Measurements from ENCODE around the gene NOXO1. TPM values are rescaled to one million over a fixed set of nuclear protein-coding genes. Genes with fewer than 3 reads are reported as not detected.
A peak's percentile ranks its signal among the peaks of the same experiment; 100 is the strongest.

NOXO1 gene
- total RNA-seq, 2 donors from 2014 or later = 0.42 TPM; not detected in 1

DNA sequence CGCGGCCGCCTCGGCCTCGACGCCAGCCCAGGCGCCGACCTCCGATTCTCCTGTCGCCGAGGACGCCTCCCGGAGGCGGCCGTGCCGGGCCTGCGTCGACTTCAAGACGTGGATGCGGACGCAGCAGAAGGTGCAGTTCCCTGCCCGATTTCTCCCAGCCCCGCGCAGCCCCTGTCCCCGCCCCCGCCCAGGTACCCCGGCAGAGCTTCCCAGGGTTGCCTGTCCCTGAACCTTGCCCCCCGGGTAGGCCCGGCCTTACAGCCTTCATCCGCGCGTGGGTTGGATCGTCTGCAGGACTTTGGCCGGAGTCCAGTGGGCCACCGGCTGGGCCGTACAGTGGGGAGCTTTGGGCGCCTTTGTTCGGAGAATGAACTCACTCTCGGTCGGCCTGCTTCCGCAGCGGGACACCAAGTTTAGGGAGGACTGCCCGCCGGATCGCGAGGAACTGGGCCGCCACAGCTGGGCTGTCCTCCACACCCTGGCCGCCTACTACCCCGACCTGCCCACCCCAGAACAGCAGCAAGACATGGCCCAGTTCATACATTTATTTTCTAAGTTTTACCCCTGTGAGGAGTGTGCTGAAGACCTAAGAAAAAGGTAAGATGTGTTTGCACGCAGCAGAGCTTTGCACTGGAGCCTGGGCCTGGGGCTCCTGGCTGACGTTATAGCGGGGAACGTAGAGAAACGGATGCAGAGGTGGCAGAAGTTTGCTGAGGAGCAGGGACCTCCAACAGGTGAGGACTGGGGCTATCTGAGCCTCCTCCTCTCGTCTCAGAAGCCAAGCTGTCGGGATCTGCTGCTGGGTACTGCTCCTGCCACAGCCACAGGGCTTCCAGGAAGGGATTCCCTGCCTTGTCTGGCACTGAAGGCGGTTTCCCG is 3.3 kb upstream of the NOXO1 start:
- peak; percentile 58 for DNase-seq
- WGBS, 2 experiments (ENCODE audit: insufficient coverage in 1 of 2, insufficient read length in 1 of 2) = 8 to 12% methylated on average over 48 to 58 of the region's 58 CpGs
- Mint-ChIP-seq H3K27me3 (ENCODE audit: insufficient read depth) (peaks cover 54% of the 10 kb centered on the region), H3K27ac (peak overlapping the region; percentile 89), H3K9me3 (no peaks in the 10 kb centered on the region), H3K36me3 (ENCODE audit: low read depth) (peaks cover 10% of the 10 kb centered on the region), H3K4me3 (peak overlapping the region; percentile 81), H3K4me1 (peaks cover 6% of the 10 kb centered on the region)
- peaks cover 58% of the 10 kb centered on the region for H3K27me3 ChIP-seq (ENCODE audit: control insufficient read depth, insufficient read depth, low read length, poor library complexity, severe bottlenecking)
- TF ChIP-seq, protein P1, sequence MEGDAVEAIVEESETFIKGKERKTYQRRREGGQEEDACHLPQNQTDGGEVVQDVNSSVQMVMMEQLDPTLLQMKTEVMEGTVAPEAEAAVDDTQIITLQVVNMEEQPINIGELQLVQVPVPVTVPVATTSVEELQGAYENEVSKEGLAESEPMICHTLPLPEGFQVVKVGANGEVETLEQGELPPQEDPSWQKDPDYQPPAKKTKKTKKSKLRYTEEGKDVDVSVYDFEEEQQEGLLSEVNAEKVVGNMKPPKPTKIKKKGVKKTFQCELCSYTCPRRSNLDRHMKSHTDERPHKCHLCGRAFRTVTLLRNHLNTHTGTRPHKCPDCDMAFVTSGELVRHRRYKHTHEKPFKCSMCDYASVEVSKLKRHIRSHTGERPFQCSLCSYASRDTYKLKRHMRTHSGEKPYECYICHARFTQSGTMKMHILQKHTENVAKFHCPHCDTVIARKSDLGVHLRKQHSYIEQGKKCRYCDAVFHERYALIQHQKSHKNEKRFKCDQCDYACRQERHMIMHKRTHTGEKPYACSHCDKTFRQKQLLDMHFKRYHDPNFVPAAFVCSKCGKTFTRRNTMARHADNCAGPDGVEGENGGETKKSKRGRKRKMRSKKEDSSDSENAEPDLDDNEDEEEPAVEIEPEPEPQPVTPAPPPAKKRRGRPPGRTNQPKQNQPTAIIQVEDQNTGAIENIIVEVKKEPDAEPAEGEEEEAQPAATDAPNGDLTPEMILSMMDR (conservative IDR thresholded peaks at IDR 0.05) = no peak
- H3K27ac ChIP-seq (ENCODE audit: low read depth, low read length) = peak overlapping the region; percentile 67
- no peaks in the 10 kb centered on the region for H3K4me1 ChIP-seq (ENCODE audit: control insufficient read depth, insufficient read depth, low read length)
- H3K9me3 ChIP-seq (ENCODE audit: control insufficient read depth, low read length) = no peaks in the 10 kb centered on the region
- peak overlapping the region; percentile 82 for H3K4me3 ChIP-seq (ENCODE audit: low read length)
- H3K9ac ChIP-seq (ENCODE audit: extremely low read depth, low read length, poor library complexity, severe bottlenecking) = peak overlapping the region; percentile 80
- peaks cover 22% of the 10 kb centered on the region for H3K36me3 ChIP-seq (ENCODE audit: control insufficient read depth, insufficient read depth, low read length)

DNA sequence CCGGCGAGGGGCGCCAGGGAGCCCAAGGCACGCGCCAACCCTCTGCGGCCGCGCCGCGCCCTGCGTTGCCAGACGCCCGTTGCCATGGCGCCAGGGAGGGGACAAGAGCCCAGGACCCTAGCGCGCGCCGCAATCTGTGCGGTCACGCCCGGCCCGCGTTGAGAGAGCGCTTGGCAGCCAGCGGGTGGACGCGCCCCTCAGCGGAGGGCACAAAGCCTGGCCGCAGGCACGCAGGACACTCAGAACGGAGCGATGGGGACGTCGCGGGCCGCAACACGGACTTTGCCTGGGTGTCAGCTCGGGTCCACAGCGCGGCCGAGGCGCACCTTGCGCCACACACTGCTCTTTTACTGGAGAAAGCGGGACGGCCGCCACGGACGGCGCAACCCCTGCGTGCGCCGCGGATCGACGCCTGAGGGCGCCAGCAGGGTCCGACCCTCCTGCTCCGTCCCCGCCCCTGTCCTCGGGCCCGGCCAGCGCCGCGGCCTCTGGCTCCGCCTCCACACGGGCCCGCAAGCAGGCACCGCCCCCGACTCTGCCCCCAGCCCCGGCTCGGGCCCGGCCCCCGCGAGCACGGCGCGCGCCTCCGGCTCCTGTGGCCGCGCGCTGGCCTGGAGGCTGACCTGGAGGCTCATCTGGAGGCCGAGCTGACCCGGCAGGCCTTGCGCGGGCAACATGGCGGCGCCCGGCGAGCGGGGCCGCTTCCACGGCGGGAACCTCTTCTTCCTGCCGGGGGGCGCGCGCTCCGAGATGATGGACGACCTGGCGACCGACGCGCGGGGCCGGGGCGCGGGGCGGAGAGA is 2.5 kb upstream of the NOXO1 start, which contains the start of gene GFER:
GFER (plus strand) TSS at position 650 of the 803 bp plus-strand sequence; CDS start at position 676, 26 bp downstream.
- H3K36me3 ChIP-seq (ENCODE audit: control insufficient read depth, insufficient read depth, low read length) = peaks cover 23% of the 10 kb centered on the region
- Mint-ChIP-seq H3K36me3 (ENCODE audit: low read depth) (peaks cover 10% of the 10 kb centered on the region), H3K27ac (peak within 1 kb of the TSS; percentile 89), H3K4me3 (peak within 1 kb of the TSS; percentile 81), H3K9me3 (no peaks in the 10 kb centered on the region), H3K4me1 (peaks cover 5% of the 10 kb centered on the region), H3K27me3 (ENCODE audit: insufficient read depth) (peaks cover 49% of the 10 kb centered on the region)
- TF ChIP-seq, protein P1 (conservative IDR thresholded peaks at IDR 0.05) = peak; percentile 67
- H3K27me3 ChIP-seq (ENCODE audit: control insufficient read depth, insufficient read depth, low read length, poor library complexity, severe bottlenecking) = peaks cover 56% of the 10 kb centered on the region
- no peaks in the 10 kb centered on the region for H3K9me3 ChIP-seq (ENCODE audit: control insufficient read depth, low read length)
- peak within 1 kb of the TSS; percentile 82 for H3K4me3 ChIP-seq (ENCODE audit: low read length)
- no peaks in the 10 kb centered on the region for H3K4me1 ChIP-seq (ENCODE audit: control insufficient read depth, insufficient read depth, low read length)
- peak; percentile 98 for DNase-seq
- peak within 1 kb of the TSS; percentile 97 for H3K27ac ChIP-seq (ENCODE audit: low read depth, low read length)
- H3K9ac ChIP-seq (ENCODE audit: extremely low read depth, low read length, poor library complexity, severe bottlenecking) = peak within 1 kb of the TSS; percentile 80
- WGBS, 2 experiments (ENCODE audit: insufficient coverage in 1 of 2, insufficient read length in 1 of 2) = 0 to 1% methylated on average over 55 to 109 of the region's 109 CpGs

DNA sequence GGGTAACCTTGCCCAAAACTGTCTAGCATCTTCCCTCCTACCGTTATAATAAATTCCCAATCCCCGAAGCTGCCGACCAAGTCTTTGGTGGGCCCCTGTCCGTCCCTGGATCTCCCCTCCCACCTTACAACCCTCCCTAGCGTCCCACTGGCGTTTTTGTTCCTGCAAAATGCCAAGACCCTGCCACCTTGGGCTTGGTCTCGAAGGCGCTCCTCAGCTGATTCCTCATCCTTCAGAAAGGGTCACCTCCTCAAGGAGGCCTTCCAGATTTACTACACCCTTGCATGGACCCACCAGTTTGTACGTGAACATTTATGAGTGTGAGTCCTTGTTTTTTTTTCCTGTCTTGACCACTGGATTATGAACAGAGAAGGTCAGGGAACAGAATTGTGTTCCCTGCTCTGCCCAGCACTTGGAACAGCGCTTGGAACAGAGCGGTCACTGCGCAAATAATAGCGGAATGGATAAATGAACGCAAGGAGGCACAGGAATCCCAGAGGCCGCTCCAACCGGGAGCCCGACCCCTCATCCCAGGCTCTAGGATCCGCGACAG is 1.8 kb upstream of the NOXO1 start:
- Histone ChIP-seq H3K36me3 (ENCODE audit: control insufficient read depth, insufficient read depth, low read length) (peaks cover 29% of the 10 kb centered on the region), H3K4me3 (ENCODE audit: low read length) (peak overlapping the region; percentile 82), H3K4me1 (ENCODE audit: control insufficient read depth, insufficient read depth, low read length) (no peaks in the 10 kb centered on the region), H3K9me3 (ENCODE audit: control insufficient read depth, low read length) (no peaks in the 10 kb centered on the region), H3K27me3 (ENCODE audit: control insufficient read depth, insufficient read depth, low read length, poor library complexity, severe bottlenecking) (peaks cover 52% of the 10 kb centered on the region), H3K27ac (ENCODE audit: low read depth, low read length) (peak overlapping the region; percentile 97), H3K9ac (ENCODE audit: extremely low read depth, low read length, poor library complexity, severe bottlenecking) (no peak overlapping the region)
- H3K36me3 Mint-ChIP-seq (ENCODE audit: low read depth) = peaks cover 10% of the 10 kb centered on the region
- TF ChIP-seq, protein P1 (conservative IDR thresholded peaks at IDR 0.05) = no peak
- peaks cover 5% of the 10 kb centered on the region for H3K4me1 Mint-ChIP-seq
- H3K4me3 Mint-ChIP-seq = peak overlapping the region; percentile 81
- H3K9me3 Mint-ChIP-seq = no peaks in the 10 kb centered on the region
- no peak overlapping the region for H3K27ac Mint-ChIP-seq
- WGBS, 2 experiments (ENCODE audit: insufficient coverage in 1 of 2, insufficient read length in 1 of 2) = 40% methylated on average over 12 to 19 of the region's 19 CpGs
- no peak for DNase-seq
- H3K27me3 Mint-ChIP-seq (ENCODE audit: insufficient read depth) = peaks cover 43% of the 10 kb centered on the region
